Effector memory CD8-positive, alpha-beta T cell (primary cell): ENCODE data around the gene INPP5J.
"Not testable (repeated sequence)": the region's sequence is repeated elsewhere in the genome, so short reads cannot be mapped to it uniquely, and the experiment has no call there.

Experiments
- ATAC-seq: fragments of 150-1000 bp; cut with Tn5 transposase; replicated peaks from 2 replicates; pipeline ENCODE4 v1.10.0; 2021; ENCODE audit warnings: mild to moderate bottlenecking, moderate library complexity
- DNase-seq, 3 experiments: peaks; one replicate each; pipeline ENCODE4 v3.0.0; 2021
- H3K27ac Mint-ChIP-seq, 2 donors: one replicate each; pipeline ENCODE4 v1.8.0; 2022; ENCODE audit warnings: mild to moderate bottlenecking in 2 of 2, mixed read lengths in 2 of 2, moderate library complexity in 2 of 2
- H3K27me3 Mint-ChIP-seq, 2 donors: one replicate each; pipeline ENCODE4 v1.8.0; 2022; ENCODE audit warnings: mixed read lengths in 2 of 2
- H3K36me3 Mint-ChIP-seq: one replicate; pipeline ENCODE4 v1.8.0; 2022; ENCODE audit warnings: mild to moderate bottlenecking, moderate library complexity, mixed read lengths; ENCODE audit not compliant: insufficient read depth
- H3K4me1 Mint-ChIP-seq, 2 donors: one replicate each; pipeline ENCODE4 v1.8.0; 2022; ENCODE audit warnings: low read depth in 2 of 2, mixed read lengths in 2 of 2
- H3K4me3 Mint-ChIP-seq, 2 donors: one replicate each; pipeline ENCODE4 v1.8.0; 2022; ENCODE audit warnings: mild to moderate bottlenecking in 2 of 2, mixed read lengths in 2 of 2, moderate library complexity in 2 of 2
- H3K9me3 Mint-ChIP-seq, 2 donors: one replicate each; pipeline ENCODE4 v1.8.0; 2022; ENCODE audit warnings: mixed read lengths in 2 of 2

Gene INPP5J

DNA sequence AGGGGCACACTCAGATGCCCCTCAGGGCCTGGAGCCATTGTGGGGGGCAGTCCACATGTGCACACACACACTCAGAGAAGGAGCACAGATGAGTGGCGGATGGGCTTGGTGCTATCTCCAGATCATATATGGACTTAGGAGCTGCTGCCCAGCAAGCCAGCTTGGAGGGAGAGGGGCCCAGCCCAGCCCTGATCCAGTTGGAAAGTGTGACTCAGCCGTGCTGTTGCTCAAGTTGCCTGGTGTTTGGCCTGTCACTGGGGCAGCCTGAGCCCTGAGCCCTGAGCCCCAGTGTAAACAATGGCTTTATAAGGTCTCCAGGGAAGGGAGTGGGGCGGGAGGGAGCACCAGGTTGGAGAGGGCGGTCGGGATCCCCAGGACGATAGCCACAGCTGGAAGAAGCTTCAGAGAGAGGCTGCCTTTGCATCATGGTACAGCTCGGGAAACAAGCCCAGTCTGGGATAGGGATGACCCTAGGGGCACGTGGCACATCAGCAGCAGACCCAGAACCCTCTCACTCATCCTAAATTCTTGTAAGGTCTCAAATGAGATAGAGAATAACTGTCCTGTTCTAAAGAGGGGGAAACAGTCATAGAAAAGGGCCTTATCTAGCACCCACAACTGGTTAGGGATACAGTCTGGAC lies 20.2 kb upstream of the INPP5J start:
- Mint-ChIP-seq H3K4me1 (peaks cover 16 to 19% of the 10 kb centered on the region in 2 donors), H3K9me3 (no peaks in the 10 kb centered on the region), H3K36me3 (peaks cover 11% of the 10 kb centered on the region), H3K27ac (peak overlapping the region in 1 of 2 donors; percentile 23), H3K27me3 (no peaks in the 10 kb centered on the region), H3K4me3 (no peak overlapping the region)
- ATAC-seq (no peak), DNase-seq (no peak)

DNA sequence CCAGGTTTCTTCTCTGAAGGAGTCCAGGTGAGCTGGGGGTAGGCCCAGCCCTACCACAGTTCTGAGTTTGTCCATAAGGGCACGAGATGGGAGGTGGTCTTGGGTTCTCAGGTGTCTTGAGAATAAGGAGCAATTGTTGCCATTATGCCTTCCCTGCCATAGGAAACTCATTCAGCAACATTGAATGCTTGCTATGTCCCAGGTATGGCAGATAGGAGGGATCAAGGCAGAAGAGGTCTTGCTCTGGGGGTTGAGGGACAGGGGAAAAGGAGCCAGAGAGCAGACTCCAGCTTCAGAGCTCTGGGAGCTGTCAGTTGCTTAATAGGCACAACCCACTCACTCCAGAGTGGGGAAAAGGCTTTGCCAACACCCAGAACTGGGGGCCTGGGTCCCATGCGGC lies 19.7 kb upstream of the INPP5J start:
- H3K4me3 Mint-ChIP-seq: no peak overlapping the region
- H3K9me3 Mint-ChIP-seq: no peaks in the 10 kb centered on the region
- H3K4me1 Mint-ChIP-seq: peaks cover 21 to 23% of the 10 kb centered on the region in 2 donors
- no peak for DNase-seq
- peaks cover 11% of the 10 kb centered on the region for H3K36me3 Mint-ChIP-seq
- ATAC-seq: no peak
- H3K27me3 Mint-ChIP-seq: no peaks in the 10 kb centered on the region
- H3K27ac Mint-ChIP-seq: peak overlapping the region in 1 of 2 donors; percentile 23

DNA sequence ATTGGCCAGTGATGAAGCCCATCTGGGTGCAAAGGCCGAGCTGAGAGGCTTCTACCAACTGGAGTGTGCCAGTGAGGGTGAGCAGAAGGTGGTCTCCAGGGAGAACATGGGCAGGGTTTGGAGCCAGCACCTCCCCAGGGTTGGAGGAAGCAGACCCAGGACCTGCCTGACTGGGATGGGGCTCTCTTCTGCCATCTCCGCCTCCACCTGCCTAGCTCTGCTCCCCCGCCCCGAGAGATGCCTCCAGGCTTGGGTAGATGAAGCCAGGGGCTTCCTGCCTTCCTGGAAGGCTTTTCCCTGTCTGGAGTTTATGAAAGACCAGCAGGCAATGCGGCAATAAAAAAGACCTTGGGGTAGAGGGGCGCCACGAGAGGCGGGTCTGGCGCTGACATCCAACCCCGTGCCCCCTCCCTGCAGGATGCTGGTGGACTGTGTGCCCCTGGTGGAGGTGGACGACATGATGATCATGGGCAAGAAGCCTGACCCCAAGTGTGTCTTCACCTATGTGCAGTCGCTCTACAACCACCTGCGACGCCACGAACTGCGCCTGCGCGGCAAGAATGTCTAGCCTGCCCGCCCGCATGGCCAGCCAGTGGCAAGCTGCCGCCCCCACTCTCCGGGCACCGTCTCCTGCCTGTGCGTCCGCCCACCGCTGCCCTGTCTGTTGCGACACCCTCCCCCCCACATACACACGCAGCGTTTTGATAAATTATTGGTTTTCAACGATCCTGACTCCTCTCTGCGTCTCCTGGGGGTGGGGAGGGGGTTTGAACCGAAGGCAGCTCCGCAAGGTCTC lies 18.7 kb upstream of the INPP5J start:
- DNase-seq (no peak), ATAC-seq (no peak)
- H3K27me3 Mint-ChIP-seq: no peaks in the 10 kb centered on the region
- peaks cover 22 to 23% of the 10 kb centered on the region in 2 donors for H3K4me1 Mint-ChIP-seq
- peaks cover 11% of the 10 kb centered on the region for H3K36me3 Mint-ChIP-seq
- no peak overlapping the region for H3K27ac Mint-ChIP-seq
- H3K4me3 Mint-ChIP-seq: no peak overlapping the region
- H3K9me3 Mint-ChIP-seq: no peaks in the 10 kb centered on the region

DNA sequence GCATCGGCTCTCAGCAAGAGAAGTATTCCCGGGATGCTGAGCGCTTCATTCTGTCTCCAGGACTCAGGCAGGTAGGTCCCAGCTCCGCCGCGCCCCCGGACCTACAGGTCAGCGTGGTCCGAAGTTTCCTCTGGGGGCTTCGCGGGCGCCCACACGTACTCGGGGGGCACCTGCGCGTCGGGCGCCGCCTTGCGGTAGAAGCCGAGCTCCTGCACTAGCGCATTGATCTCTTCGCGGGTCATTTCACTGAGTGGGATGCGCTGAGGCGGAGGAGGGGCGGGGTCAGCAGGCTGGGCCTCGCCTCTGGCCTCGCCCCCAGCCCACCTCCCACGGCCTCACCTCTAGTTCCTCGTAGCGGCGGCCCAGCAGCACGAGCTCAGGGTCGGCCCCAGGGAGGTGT lies 17.9 kb upstream of the INPP5J start:
- no peaks in the 10 kb centered on the region for H3K9me3 Mint-ChIP-seq
- H3K27ac Mint-ChIP-seq: no peak overlapping the region
- no peak for ATAC-seq
- H3K4me1 Mint-ChIP-seq: peaks cover 22 to 23% of the 10 kb centered on the region in 2 donors
- peaks cover 11% of the 10 kb centered on the region for H3K36me3 Mint-ChIP-seq
- no peak for DNase-seq
- no peaks in the 10 kb centered on the region for H3K27me3 Mint-ChIP-seq
- H3K4me3 Mint-ChIP-seq: no peak overlapping the region

DNA sequence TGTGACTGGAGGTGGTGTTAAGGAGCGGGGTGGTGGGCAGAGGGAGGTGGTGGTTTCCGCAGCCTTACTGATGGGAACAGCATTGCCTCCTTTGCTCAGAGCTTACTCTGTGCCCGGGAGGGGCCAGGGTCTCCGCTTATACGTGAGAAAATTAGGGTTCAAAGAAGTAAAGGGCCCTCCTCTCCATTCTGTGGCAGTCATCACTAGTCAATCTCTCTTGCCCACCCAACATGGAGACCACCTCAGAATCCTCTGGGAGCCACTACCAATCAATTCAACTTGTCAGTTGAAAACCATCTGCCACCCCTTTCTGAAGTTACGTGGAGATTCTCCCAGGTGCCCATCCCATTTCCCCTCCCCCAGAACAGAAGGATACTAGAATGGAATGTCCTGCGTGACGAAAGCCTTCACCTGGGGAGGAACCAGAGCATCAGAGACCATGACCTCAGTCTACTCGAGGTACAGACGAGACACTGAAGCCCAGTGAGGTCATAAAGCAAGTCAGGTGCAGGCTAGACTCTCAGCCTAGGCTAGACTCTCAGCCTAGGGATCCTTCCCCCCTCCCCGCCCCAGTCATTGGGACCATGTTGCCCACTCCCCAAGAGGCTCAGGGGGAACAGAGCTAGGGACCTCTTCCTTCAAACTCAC lies 17.4 kb upstream of the INPP5J start:
- Mint-ChIP-seq H3K4me1 (peaks cover 22 to 23% of the 10 kb centered on the region in 2 donors), H3K27ac (no peak overlapping the region), H3K4me3 (peak overlapping the region in 1 of 2 donors; percentile 96), H3K27me3 (no peaks in the 10 kb centered on the region), H3K36me3 (peaks cover 9% of the 10 kb centered on the region), H3K9me3 (no peaks in the 10 kb centered on the region)
- no peak for ATAC-seq
- DNase-seq: no peak

DNA sequence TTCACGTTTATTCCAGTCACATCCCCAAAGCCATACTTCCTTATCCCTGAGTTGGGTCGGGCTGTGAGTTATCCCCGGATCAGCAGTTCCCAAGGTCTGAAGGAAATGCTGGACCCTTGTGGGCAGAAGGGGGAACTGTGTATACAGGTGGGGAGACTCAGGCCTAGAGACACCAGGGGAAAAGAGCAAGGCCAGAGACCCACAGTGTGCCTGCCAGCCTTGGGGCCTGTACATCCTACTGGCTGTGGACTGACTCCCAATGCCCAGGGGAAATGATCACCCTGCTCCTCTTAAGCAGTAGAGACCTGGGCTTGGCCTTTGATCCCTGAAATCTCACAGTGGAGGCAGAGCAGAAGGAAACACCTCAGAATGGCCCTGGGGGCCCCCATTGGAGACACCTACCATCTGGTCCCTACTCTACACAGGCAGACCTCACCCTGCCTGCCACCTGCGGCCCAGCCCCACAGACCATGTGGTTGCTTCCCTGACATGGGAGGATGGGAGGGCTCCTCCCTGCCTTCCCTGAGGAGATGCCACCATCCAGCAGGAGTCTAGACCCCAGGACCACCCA lies 16.7 kb upstream of the INPP5J start:
- no peak for DNase-seq
- peaks cover 22 to 23% of the 10 kb centered on the region in 2 donors for H3K4me1 Mint-ChIP-seq
- peaks cover 9% of the 10 kb centered on the region for H3K36me3 Mint-ChIP-seq
- no peak for ATAC-seq
- H3K27ac Mint-ChIP-seq: no peak overlapping the region
- H3K4me3 Mint-ChIP-seq: peak overlapping the region; percentile 92 to 96
- no peaks in the 10 kb centered on the region for H3K27me3 Mint-ChIP-seq
- H3K9me3 Mint-ChIP-seq: no peaks in the 10 kb centered on the region

DNA sequence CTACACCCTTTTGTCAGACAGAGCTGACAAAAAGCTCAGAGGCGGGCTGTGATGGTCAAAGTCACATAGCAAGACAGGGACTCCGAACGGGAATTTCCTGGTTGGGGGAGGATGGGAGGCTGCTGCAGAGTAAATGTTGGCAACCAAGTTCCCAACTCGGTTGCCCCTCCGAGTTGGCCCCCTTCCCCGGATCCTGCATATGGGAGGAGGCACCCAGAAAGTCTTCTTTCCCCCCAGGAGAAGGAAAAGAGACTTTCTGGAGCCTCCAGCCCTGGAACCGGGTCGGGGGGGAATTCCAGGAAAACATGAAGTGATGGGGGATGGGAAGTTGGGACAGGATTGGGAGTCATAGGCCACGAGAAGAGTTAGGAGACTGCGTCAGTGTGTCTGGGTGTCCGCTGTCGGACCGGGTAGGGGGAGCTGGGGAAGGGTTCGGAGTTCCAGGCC lies 16.0 kb upstream of the INPP5J start:
- ATAC-seq (no peak), DNase-seq (no peak)
- H3K27me3 Mint-ChIP-seq: no peaks in the 10 kb centered on the region
- H3K4me3 Mint-ChIP-seq: peak overlapping the region; percentile 92 to 96
- H3K9me3 Mint-ChIP-seq: no peaks in the 10 kb centered on the region
- H3K36me3 Mint-ChIP-seq: peaks cover 9% of the 10 kb centered on the region
- peaks cover 22 to 23% of the 10 kb centered on the region in 2 donors for H3K4me1 Mint-ChIP-seq
- peak overlapping the region; percentile 92 to 93 for H3K27ac Mint-ChIP-seq

DNA sequence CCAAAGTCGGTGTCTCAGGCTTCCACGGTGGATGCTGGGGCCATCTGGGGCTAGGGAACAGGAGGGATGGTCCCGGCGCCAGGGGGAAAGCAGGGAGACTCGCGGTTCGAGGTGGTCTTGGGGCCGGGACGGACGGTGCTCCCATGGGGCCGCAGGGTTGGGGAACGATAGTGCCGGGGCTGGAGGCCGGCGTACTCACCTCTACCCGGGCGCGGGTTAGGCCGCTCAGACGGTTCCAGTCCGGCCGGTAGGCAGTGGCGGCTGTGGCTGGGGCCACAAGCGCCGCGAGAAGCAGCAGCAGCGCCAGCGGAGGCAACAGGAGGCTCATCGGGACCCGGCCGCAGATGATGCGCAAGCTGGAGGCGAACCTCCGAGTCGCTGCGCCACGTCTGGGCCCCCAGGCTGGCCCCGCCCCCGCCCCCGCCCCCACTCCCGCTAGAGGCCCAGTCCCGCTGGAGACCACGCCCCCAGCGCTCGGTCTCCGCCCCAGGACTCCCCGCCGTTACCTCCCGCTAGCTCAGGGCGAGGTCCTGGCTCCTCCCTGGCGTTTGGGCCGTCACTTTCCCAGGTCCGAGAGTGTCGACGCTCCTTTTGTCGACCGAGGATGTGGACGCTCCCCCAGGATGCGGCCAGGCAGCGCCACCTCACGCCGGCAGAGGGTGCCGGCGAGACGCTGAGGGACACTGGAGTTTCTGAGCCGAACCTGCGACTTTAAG lies 15.4 kb upstream of the INPP5J start, which contains the start of gene SELENOM:
Gene SELENOM (minus strand): TSS at position 391 of the 716 bp plus-strand sequence. CDS start 63 bp downstream, at position 328.
- Mint-ChIP-seq H3K4me3 (peak within 1 kb of the TSS; percentile 92 to 96), H3K36me3 (peaks cover 9% of the 10 kb centered on the region), H3K9me3 (no peaks in the 10 kb centered on the region), H3K4me1 (peaks cover 22 to 23% of the 10 kb centered on the region in 2 donors), H3K27ac (peak within 1 kb of the TSS; percentile 92 to 93), H3K27me3 (no peaks in the 10 kb centered on the region)
- DNase-seq: peak; percentile 77 to 80 (median 80)
- peak; percentile 88 for ATAC-seq

DNA sequence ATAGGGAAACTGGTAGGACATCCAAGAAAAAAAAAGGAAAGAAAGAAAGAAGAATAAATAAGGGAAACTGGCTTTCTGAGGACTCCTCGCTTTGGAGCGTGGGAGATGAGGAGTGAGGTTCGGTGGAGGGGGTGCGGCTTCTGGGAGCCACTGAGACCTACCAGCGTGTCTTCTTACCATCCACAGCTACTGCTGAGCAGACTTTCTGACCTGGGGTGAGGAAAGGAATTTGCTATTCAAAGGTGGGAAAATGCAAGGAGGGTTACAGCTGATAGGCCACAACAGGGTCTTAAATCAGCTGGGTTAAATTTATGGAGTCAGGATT lies 14.9 kb upstream of the INPP5J start:
- H3K4me3 Mint-ChIP-seq: peak overlapping the region; percentile 92 to 96
- no peaks in the 10 kb centered on the region for H3K27me3 Mint-ChIP-seq
- H3K4me1 Mint-ChIP-seq: peaks cover 22 to 23% of the 10 kb centered on the region in 2 donors
- DNase-seq: no peak
- peak overlapping the region; percentile 92 to 93 for H3K27ac Mint-ChIP-seq
- H3K36me3 Mint-ChIP-seq: peaks cover 9% of the 10 kb centered on the region
- H3K9me3 Mint-ChIP-seq: no peaks in the 10 kb centered on the region
- ATAC-seq: peak; percentile 20

DNA sequence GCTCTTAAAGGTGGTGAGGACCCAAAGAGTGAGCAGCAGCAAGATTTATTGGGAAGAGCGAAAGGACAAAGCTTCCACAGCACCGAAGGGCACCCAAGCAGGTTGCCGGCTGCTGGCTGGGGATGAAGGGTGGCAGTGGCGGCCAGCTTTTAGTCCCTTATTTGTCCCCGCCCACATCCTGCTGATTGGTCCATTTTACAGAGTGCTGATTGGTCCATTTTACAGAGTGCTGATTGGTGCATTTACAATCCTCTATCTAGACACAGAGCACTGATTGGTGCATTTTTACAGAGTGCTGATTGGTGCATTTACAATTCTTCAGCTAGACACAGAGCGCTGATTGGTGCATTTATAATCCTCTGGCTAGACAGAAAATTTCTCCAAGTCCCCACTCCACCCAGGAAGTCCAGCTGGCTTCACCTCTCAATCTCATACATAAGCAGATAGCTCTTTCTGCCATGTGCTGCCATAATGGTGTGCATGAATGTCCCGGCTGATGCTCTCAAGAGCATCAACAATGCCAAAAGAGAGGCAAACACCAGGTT lies 10.1 kb upstream of the INPP5J start:
- not testable (repeated sequence) for DNase-seq, ATAC-seq, H3K27ac Mint-ChIP-seq, H3K27me3 Mint-ChIP-seq, H3K36me3 Mint-ChIP-seq, H3K4me1 Mint-ChIP-seq, H3K4me3 Mint-ChIP-seq, H3K9me3 Mint-ChIP-seq

DNA sequence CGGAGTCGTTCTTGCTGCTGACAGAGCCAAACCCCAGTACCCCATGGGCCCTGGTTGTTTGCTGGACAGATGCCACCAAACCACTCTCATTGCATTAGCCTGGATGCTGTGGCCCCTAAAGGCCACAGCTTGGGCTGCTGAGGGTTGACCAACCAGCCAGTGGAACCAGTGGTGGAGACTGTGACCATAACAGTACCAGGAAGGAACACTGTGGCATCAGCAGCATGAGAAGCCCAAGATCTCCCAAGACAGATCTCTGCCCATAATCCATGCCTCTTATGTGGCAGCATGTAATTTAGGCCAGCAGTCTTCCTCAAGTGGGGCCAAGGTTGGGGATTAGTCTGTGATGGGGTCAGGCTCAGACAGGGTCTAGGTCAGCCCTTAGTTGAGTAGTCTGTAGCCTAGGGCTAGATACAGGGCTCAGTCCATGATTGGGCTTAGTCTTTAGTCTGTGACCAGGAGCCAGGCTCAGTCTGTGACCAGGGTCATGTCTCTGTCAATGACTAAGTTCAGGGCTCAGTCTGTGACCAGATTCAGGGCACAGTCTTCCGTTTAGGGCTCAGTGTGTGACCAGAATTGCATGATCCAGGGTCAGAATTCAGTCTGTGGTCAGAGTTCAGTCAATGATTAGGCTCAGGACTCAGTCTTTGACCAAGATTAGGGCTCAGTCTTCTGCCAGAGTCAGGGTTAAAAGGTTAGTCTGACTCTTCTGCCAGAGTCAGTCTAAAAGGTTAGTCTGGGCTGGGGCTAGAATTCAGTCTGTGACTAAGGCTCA lies 4.5 kb upstream of the INPP5J start:
- ATAC-seq: no peak
- no peak for DNase-seq
- Mint-ChIP-seq H3K36me3 (no peaks in the 10 kb centered on the region), H3K27ac (no peak overlapping the region), H3K4me3 (no peak overlapping the region), H3K27me3 (no peaks in the 10 kb centered on the region), H3K4me1 (no peaks in the 10 kb centered on the region), H3K9me3 (no peaks in the 10 kb centered on the region)

DNA sequence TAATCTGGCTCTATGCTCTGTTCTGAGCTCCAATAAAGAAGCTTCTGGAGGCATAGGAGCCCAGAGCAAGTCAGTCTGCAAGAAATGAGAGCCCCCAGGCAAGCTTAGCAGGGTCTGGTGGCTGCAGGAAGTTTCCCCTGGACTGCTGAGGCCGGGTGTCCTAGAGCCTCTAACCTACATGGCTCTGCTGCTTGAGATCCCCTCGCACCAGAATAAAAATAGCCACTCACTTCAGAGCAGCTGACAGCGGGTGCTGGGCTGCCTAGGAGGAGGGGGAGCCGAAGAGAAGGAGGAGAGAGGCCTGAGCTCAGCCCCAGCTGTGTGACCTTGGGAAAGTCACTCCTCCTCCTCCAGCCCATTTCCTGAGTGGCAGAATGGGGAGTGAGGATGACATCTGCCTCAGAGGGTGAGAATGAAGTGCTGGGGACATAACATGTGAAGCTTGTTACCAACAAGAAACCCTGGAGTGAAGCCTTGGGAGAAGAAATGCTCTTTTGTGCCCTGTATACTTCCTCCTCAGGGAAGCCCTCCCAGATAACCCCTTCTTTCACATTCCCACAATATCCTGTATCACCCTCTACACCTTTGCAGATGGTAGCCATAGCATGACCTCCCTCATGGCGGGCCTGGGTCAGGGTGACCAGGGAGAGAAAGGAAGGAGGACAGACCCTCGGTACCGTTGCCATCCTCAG lies 3.6 kb upstream of the INPP5J start:
- Mint-ChIP-seq H3K36me3 (no peaks in the 10 kb centered on the region), H3K27me3 (no peaks in the 10 kb centered on the region), H3K4me3 (no peak overlapping the region), H3K27ac (no peak overlapping the region), H3K4me1 (no peaks in the 10 kb centered on the region), H3K9me3 (no peaks in the 10 kb centered on the region)
- ATAC-seq: no peak
- DNase-seq: no peak
